Measurements from ENCODE around the gene NDNF.

The NDNF gene

GRCh38 chr4:121079376-121079775 lies 7.0 kb upstream of the NDNF start:
- H3K36me3 Mint-ChIP-seq (ENCODE audit: low read depth), result peaks cover 3% of the 10 kb centered on the region
- H3K27ac Mint-ChIP-seq, result no peak overlapping the region
- H3K27me3 Mint-ChIP-seq, result peaks cover 28% of the 10 kb centered on the region
- H3K4me3 Mint-ChIP-seq, result no peak overlapping the region
- H3K4me1 Mint-ChIP-seq, result peaks cover 14% of the 10 kb centered on the region
- ATAC-seq (no peak), DNase-seq (no peak)
- H3K9me3 Mint-ChIP-seq, result peaks cover 11% of the 10 kb centered on the region

- Mint-ChIP-seq H3K9me3 (peaks cover 11% of the 10 kb centered on the region), H3K27me3 (peaks cover 44% of the 10 kb centered on the region), H3K4me1 (peaks cover 22% of the 10 kb centered on the region), H3K4me3 (no peak overlapping the region), H3K27ac (no peak overlapping the region), H3K36me3 (ENCODE audit: low read depth) (peaks cover 3% of the 10 kb centered on the region)
- ATAC-seq (no peak), DNase-seq (no peak)
Observed at GRCh38 chr4:121077496-121077895, 5.2 kb upstream of the NDNF start.

GRCh38 chr4:121076416-121076815 lies 4.1 kb upstream of the NDNF start:
- DNase-seq, result no peak
- peaks cover 44% of the 10 kb centered on the region for H3K27me3 Mint-ChIP-seq
- H3K36me3 Mint-ChIP-seq (ENCODE audit: low read depth), result peaks cover 3% of the 10 kb centered on the region
- peaks cover 28% of the 10 kb centered on the region for H3K4me1 Mint-ChIP-seq
- H3K27ac Mint-ChIP-seq, result no peak overlapping the region
- H3K4me3 Mint-ChIP-seq, result no peak overlapping the region
- peaks cover 8% of the 10 kb centered on the region for H3K9me3 Mint-ChIP-seq
- ATAC-seq, result peak; percentile 39

GRCh38 chr4:121073672-121074381 lies 1.5 kb upstream of the NDNF start:
- H3K27ac Mint-ChIP-seq, result no peak overlapping the region
- no peak overlapping the region for H3K4me3 Mint-ChIP-seq
- ATAC-seq, result no peak
- DNase-seq, result no peak
- no peaks in the 10 kb centered on the region for H3K9me3 Mint-ChIP-seq
- peaks cover 55% of the 10 kb centered on the region for H3K27me3 Mint-ChIP-seq
- H3K4me1 Mint-ChIP-seq, result peaks cover 36% of the 10 kb centered on the region
- no peaks in the 10 kb centered on the region for H3K36me3 Mint-ChIP-seq (ENCODE audit: low read depth)

- Mint-ChIP-seq H3K9me3 (no peaks in the 10 kb centered on the region), H3K4me3 (peak overlapping the region; percentile 76), H3K36me3 (ENCODE audit: low read depth) (no peaks in the 10 kb centered on the region), H3K27me3 (peaks cover 59% of the 10 kb centered on the region), H3K27ac (peak overlapping the region; percentile 29), H3K4me1 (peaks cover 31% of the 10 kb centered on the region)
- ATAC-seq, result no peak
- peak; percentile 18 for DNase-seq
Observed at GRCh38 chr4:121073004-121073435, 685 bp upstream of the NDNF start.

- H3K27ac Mint-ChIP-seq, result peak overlapping the region; percentile 49
- no peaks in the 10 kb centered on the region for H3K9me3 Mint-ChIP-seq
Observed at GRCh38 chr4:121071640-121072223, 603 bp downstream of the NDNF start.

GRCh38 chr4:121070696-121071639 lies 1.4 kb downstream of the NDNF start:
- H3K4me3 Mint-ChIP-seq, result peak overlapping the region; percentile 76
- DNase-seq, result peak; percentile 26
- H3K4me1 Mint-ChIP-seq, result peaks cover 26% of the 10 kb centered on the region
- no peaks in the 10 kb centered on the region for H3K36me3 Mint-ChIP-seq (ENCODE audit: low read depth)
- H3K27ac Mint-ChIP-seq, result no peak overlapping the region
- ATAC-seq, result no peak
- no peaks in the 10 kb centered on the region for H3K9me3 Mint-ChIP-seq
- H3K27me3 Mint-ChIP-seq, result peaks cover 65% of the 10 kb centered on the region

More at GRCh38 chr4:121071640-121072223, 603 bp downstream of the NDNF start:
- ATAC-seq, result no peak
- H3K36me3 Mint-ChIP-seq (ENCODE audit: low read depth), result no peaks in the 10 kb centered on the region
- peak overlapping the region; percentile 76 for H3K4me3 Mint-ChIP-seq
- peaks cover 63% of the 10 kb centered on the region for H3K27me3 Mint-ChIP-seq
- DNase-seq, result no peak
- peaks cover 31% of the 10 kb centered on the region for H3K4me1 Mint-ChIP-seq

- ATAC-seq, result no peak
- no peaks in the 10 kb centered on the region for H3K36me3 Mint-ChIP-seq (ENCODE audit: low read depth)
- peak overlapping the region; percentile 76 for H3K4me3 Mint-ChIP-seq
- no peak overlapping the region for H3K27ac Mint-ChIP-seq
- H3K4me1 Mint-ChIP-seq, result peaks cover 25% of the 10 kb centered on the region
- no peaks in the 10 kb centered on the region for H3K9me3 Mint-ChIP-seq
- H3K27me3 Mint-ChIP-seq, result peaks cover 61% of the 10 kb centered on the region
- DNase-seq, result no peak
Observed at GRCh38 chr4:121070274-121070673, 2.1 kb downstream of the NDNF start.

GRCh38 chr4:121069430-121069829 lies 2.9 kb downstream of the NDNF start:
- H3K4me3 Mint-ChIP-seq, result no peak overlapping the region
- peaks cover 58% of the 10 kb centered on the region for H3K27me3 Mint-ChIP-seq
- no peak for ATAC-seq
- no peak for DNase-seq
- no peak overlapping the region for H3K27ac Mint-ChIP-seq
- no peaks in the 10 kb centered on the region for H3K9me3 Mint-ChIP-seq
- peaks cover 25% of the 10 kb centered on the region for H3K4me1 Mint-ChIP-seq
- no peaks in the 10 kb centered on the region for H3K36me3 Mint-ChIP-seq (ENCODE audit: low read depth)

- Mint-ChIP-seq H3K9me3 (no peaks in the 10 kb centered on the region), H3K27me3 (peaks cover 20% of the 10 kb centered on the region), H3K4me3 (no peak overlapping the region), H3K36me3 (ENCODE audit: low read depth) (no peaks in the 10 kb centered on the region), H3K4me1 (no peaks in the 10 kb centered on the region), H3K27ac (no peak overlapping the region)
- ATAC-seq, result no peak
- DNase-seq, result no peak
Observed at GRCh38 chr4:121064482-121064881, 7.9 kb downstream of the NDNF start.

- no peaks in the 10 kb centered on the region for H3K4me1 Mint-ChIP-seq
- H3K9me3 Mint-ChIP-seq, result no peaks in the 10 kb centered on the region
- ATAC-seq, result no peak
- no peak for DNase-seq
- H3K36me3 Mint-ChIP-seq (ENCODE audit: low read depth), result no peaks in the 10 kb centered on the region
- H3K27me3 Mint-ChIP-seq, result peaks cover 15% of the 10 kb centered on the region
- H3K4me3 Mint-ChIP-seq, result no peak overlapping the region
- H3K27ac Mint-ChIP-seq, result no peak overlapping the region
Observed at GRCh38 chr4:121062521-121062920, 9.8 kb downstream of the NDNF start.

- DNase-seq, result no peak
- no peak for ATAC-seq
Observed at GRCh38 chr4:121061861-121062260, 10.5 kb downstream of the NDNF start.

GRCh38 chr4:121061215-121061614 lies 11.1 kb downstream of the NDNF start:
- Mint-ChIP-seq H3K27ac (no peak overlapping the region), H3K4me3 (no peak overlapping the region), H3K9me3 (no peaks in the 10 kb centered on the region), H3K36me3 (ENCODE audit: low read depth) (no peaks in the 10 kb centered on the region), H3K27me3 (peaks cover 22% of the 10 kb centered on the region), H3K4me1 (no peaks in the 10 kb centered on the region)
- no peak for DNase-seq
- ATAC-seq, result no peak

More at GRCh38 chr4:121061861-121062260, 10.5 kb downstream of the NDNF start:
- H3K36me3 Mint-ChIP-seq (ENCODE audit: low read depth), result no peaks in the 10 kb centered on the region
- H3K9me3 Mint-ChIP-seq, result no peaks in the 10 kb centered on the region
- no peak overlapping the region for H3K27ac Mint-ChIP-seq
- peaks cover 19% of the 10 kb centered on the region for H3K27me3 Mint-ChIP-seq
- H3K4me3 Mint-ChIP-seq, result no peak overlapping the region
- H3K4me1 Mint-ChIP-seq, result no peaks in the 10 kb centered on the region

- Mint-ChIP-seq H3K4me1 (no peaks in the 10 kb centered on the region), H3K36me3 (ENCODE audit: low read depth) (no peaks in the 10 kb centered on the region), H3K4me3 (no peak overlapping the region), H3K27me3 (peaks cover 22% of the 10 kb centered on the region), H3K27ac (no peak overlapping the region), H3K9me3 (no peaks in the 10 kb centered on the region)
- no peak for DNase-seq
- no peak for ATAC-seq
Observed at GRCh38 chr4:121057466-121057922, 14.8 kb downstream of the NDNF start.

All from activated naive CD8-positive, alpha-beta T cell treated with anti-CD3 and anti-CD28 coated beads, Interleukin-2, amount 50 U/mL, for 24 hours (primary cell).